NCI-H146 treated with DMSO at 0.1 percent for 48 hours (cell line): ENCODE data around the gene RPS6KA2.
"Not testable (repeated sequence)": the region's sequence is repeated elsewhere in the genome, so short reads cannot be mapped to it uniquely, and the experiment has no call there.

Experiments used
- DNase-seq: peaks from one replicate; lab custom pipeline; 2025; ENCODE audit not compliant: unreplicated experiment; lab: John Stamatoyannopoulos, UW

The RPS6KA2 gene

GRCh38 chr6:166636191-166636933 lies 9.3 kb upstream of the RPS6KA2 start:
- DNase-seq = no peak

GRCh38 chr6:166635013-166635970 lies 8.2 kb upstream of the RPS6KA2 start:
- no peak for DNase-seq

- not testable (repeated sequence) for DNase-seq
These were observed 7.5 kb upstream of the RPS6KA2 start for GRCh38 chr6:166634581-166634980.

- no peak for DNase-seq
These were observed 6.9 kb upstream of the RPS6KA2 start for GRCh38 chr6:166633732-166634535.

- no peak for DNase-seq
These were observed 5.7 kb upstream of the RPS6KA2 start for GRCh38 chr6:166632731-166633130.

GRCh38 chr6:166630462-166630861 lies 3.4 kb upstream of the RPS6KA2 start:
- no peak for DNase-seq

- no peak for DNase-seq
These were observed 2.6 kb upstream of the RPS6KA2 start for GRCh38 chr6:166629628-166630027.

GRCh38 chr6:166627875-166628801 lies 1.1 kb upstream of the RPS6KA2 start:
- DNase-seq = peak; percentile 82

- DNase-seq = peak; percentile 68
These were observed 646 bp downstream of the RPS6KA2 start for GRCh38 chr6:166626177-166627032.

GRCh38 chr6:166625356-166625755 lies 1.7 kb downstream of the RPS6KA2 start:
- no peak for DNase-seq

- DNase-seq = no peak
These were observed 2.8 kb downstream of the RPS6KA2 start for GRCh38 chr6:166624275-166624674.

GRCh38 chr6:166623318-166623717 lies 3.7 kb downstream of the RPS6KA2 start:
- DNase-seq = no peak

- DNase-seq = no peak
These were observed 5.9 kb downstream of the RPS6KA2 start for GRCh38 chr6:166621114-166621540.

- no peak for DNase-seq
These were observed 6.5 kb downstream of the RPS6KA2 start for GRCh38 chr6:166620478-166621113.

- no peak for DNase-seq
These were observed 7.1 kb downstream of the RPS6KA2 start for GRCh38 chr6:166619912-166620311.

- no peak for DNase-seq
These were observed 7.9 kb downstream of the RPS6KA2 start for GRCh38 chr6:166618866-166619761.

GRCh38 chr6:166618251-166618650 lies 8.8 kb downstream of the RPS6KA2 start:
- no peak for DNase-seq

- no peak for DNase-seq
These were observed 9.7 kb downstream of the RPS6KA2 start for GRCh38 chr6:166617359-166617758.
